C4-2B (cell line): ENCODE data around the gene SH3RF2.

Experiments
- ZFX ChIP-seq: fragments of 450-650 bp; IDR thresholded peaks from 2 replicates; pipeline ENCODE4 v1.6.1; 2017
- TF ChIP-seq, protein P1 (sequence below): fragments of 450-650 bp; conservative IDR thresholded peaks from 2 replicates; pipeline ENCODE4 v1.5.1; 2017; ENCODE audit warnings: mild to moderate bottlenecking

GRCh38 chr5:146026307-146027010 lies 90.1 kb downstream of the SH3RF2 start:
- TF ChIP-seq, protein P1, sequence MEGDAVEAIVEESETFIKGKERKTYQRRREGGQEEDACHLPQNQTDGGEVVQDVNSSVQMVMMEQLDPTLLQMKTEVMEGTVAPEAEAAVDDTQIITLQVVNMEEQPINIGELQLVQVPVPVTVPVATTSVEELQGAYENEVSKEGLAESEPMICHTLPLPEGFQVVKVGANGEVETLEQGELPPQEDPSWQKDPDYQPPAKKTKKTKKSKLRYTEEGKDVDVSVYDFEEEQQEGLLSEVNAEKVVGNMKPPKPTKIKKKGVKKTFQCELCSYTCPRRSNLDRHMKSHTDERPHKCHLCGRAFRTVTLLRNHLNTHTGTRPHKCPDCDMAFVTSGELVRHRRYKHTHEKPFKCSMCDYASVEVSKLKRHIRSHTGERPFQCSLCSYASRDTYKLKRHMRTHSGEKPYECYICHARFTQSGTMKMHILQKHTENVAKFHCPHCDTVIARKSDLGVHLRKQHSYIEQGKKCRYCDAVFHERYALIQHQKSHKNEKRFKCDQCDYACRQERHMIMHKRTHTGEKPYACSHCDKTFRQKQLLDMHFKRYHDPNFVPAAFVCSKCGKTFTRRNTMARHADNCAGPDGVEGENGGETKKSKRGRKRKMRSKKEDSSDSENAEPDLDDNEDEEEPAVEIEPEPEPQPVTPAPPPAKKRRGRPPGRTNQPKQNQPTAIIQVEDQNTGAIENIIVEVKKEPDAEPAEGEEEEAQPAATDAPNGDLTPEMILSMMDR = no peak
- no peak for TF ChIP-seq ZFX
